Mucosa of descending colon (tissue), 3 donors: Measurements from ENCODE around the gene POU2F1. TPM values are rescaled to one million over a fixed set of nuclear protein-coding genes. Genes with fewer than 3 reads are reported as not detected.

Experiments
- ATAC-seq: fragments of 200-7000 bp; cut with Tn5 transposase; one replicate; pipeline ENCODE4 v1.9.1; 2020; ENCODE audit warnings: mild to moderate bottlenecking, moderate library complexity
- DNase-seq, 3 donors: peaks; one replicate each; pipeline ENCODE4 v3.0.0-alpha.2; 2020
- H3K36me3 ChIP-seq: fragments of 200-600 bp; one replicate; pipeline ENCODE4 v1.8.0; 2021; ENCODE audit warnings: low read depth, mild to moderate bottlenecking
- H3K4me1 ChIP-seq: fragments of 200-600 bp; one replicate; pipeline ENCODE4 v1.8.0; 2021; ENCODE audit warnings: low read depth, mild to moderate bottlenecking
- H3K4me3 ChIP-seq: fragments of 200-600 bp; one replicate; pipeline ENCODE4 v1.8.0; 2021; ENCODE audit warnings: mild to moderate bottlenecking
- H3K9me3 ChIP-seq: fragments of 200-600 bp; one replicate; pipeline ENCODE4 v1.8.0; 2021; ENCODE audit warnings: mild to moderate bottlenecking
- intact Hi-C, 2 donors: fragments of 100-400 bp; cut with DNase I in 1 of 2; cut with micrococcal nuclease in 1 of 2; formaldehyde crosslinking; loops; one replicate each; pipeline versions ENCODE4 v1.11.0 to v1.11.1; 2022; cut with DNase I, micrococcal nuclease
- total RNA-seq, 3 donors: library from RNA; stranded (reverse); fragmentation: NEBNext Ultra II Directional in 2 of 3; extraction: Animal tissue kit (Norgen Biotek cat#: 25700) in 2 of 3; gene quantifications; one replicate each; pipeline versions ENCODE4 v1.2.1 to v1.2.4, GENCODE V29; 2021 to 2023
- TF ChIP-seq, protein P1 (sequence below): fragments of 200-600 bp; IDR thresholded peaks from one replicate; pipeline ENCODE4 v1.8.0; 2022; ENCODE audit warnings: antibody characterized with exemption, mild to moderate bottlenecking
- donor health status: DM: no; HTN: no; CAD: no; lungs with moderate emphysema.
- donor health status: DM: no; HTN: no; CAD: no.
- donor health status: DM: no; HTN: yes; CAD: no.

POU2F1 gene
- total RNA-seq, 3 donors from 2014 or later, result 16.9 to 18.5 (median 18.0) TPM

DNA sequence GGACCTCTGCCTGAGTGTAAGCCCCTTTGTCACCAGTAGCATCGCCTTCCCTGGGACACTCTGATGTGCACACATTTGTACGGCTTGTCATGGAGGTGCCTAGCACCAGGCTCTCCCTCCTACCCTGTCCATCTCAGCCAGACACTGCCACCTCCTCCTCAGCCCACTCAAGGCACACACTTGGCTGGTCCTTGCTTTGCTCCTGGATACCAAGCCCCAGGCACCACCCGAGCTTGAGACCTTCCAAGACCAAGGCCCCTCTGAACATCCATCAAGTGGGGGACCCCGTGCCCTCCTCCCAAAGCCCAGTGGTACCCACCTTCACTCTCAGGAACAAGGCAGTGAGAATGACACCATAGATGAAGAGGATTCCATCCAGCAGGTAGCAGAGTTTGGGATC lies 219.7 kb downstream of the POU2F1 start:
- ATAC-seq, result no peak
- Histone ChIP-seq H3K9me3 (no peaks in the 10 kb centered on the region), H3K4me1 (peaks cover 17% of the 10 kb centered on the region), H3K36me3 (no peaks in the 10 kb centered on the region), H3K4me3 (no peak overlapping the region)
- TF ChIP-seq, protein P1, sequence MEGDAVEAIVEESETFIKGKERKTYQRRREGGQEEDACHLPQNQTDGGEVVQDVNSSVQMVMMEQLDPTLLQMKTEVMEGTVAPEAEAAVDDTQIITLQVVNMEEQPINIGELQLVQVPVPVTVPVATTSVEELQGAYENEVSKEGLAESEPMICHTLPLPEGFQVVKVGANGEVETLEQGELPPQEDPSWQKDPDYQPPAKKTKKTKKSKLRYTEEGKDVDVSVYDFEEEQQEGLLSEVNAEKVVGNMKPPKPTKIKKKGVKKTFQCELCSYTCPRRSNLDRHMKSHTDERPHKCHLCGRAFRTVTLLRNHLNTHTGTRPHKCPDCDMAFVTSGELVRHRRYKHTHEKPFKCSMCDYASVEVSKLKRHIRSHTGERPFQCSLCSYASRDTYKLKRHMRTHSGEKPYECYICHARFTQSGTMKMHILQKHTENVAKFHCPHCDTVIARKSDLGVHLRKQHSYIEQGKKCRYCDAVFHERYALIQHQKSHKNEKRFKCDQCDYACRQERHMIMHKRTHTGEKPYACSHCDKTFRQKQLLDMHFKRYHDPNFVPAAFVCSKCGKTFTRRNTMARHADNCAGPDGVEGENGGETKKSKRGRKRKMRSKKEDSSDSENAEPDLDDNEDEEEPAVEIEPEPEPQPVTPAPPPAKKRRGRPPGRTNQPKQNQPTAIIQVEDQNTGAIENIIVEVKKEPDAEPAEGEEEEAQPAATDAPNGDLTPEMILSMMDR, result no peak
- intact Hi-C loops, result loop anchor here in 1 of 2 donors (5.0 kb wide), 1 partner anchor 373 kb away; no protein-coding TSS in a partner anchor
- DNase-seq, result no peak

- H3K4me1 ChIP-seq, result peaks cover 17% of the 10 kb centered on the region
- no peak overlapping the region for H3K4me3 ChIP-seq
- H3K36me3 ChIP-seq, result no peaks in the 10 kb centered on the region
- TF ChIP-seq, protein P1, result no peak
- intact Hi-C loops, result loop anchor here in 1 of 2 donors (5.0 kb wide), 1 partner anchor 373 kb away; no protein-coding TSS in a partner anchor
- ATAC-seq (no peak), DNase-seq (no peak)
- no peaks in the 10 kb centered on the region for H3K9me3 ChIP-seq
These were observed 220.1 kb downstream of the POU2F1 start for GRCh38 chr1:167440776-167441175.

- TF ChIP-seq, protein P1, result no peak
- peaks cover 17% of the 10 kb centered on the region for H3K4me1 ChIP-seq
- intact Hi-C loops, result loop anchor here in 1 of 2 donors (5.0 kb wide), 1 partner anchor 374 kb away; no protein-coding TSS in a partner anchor
These were observed 220.5 kb downstream of the POU2F1 start for GRCh38 chr1:167441222-167441621.

DNA sequence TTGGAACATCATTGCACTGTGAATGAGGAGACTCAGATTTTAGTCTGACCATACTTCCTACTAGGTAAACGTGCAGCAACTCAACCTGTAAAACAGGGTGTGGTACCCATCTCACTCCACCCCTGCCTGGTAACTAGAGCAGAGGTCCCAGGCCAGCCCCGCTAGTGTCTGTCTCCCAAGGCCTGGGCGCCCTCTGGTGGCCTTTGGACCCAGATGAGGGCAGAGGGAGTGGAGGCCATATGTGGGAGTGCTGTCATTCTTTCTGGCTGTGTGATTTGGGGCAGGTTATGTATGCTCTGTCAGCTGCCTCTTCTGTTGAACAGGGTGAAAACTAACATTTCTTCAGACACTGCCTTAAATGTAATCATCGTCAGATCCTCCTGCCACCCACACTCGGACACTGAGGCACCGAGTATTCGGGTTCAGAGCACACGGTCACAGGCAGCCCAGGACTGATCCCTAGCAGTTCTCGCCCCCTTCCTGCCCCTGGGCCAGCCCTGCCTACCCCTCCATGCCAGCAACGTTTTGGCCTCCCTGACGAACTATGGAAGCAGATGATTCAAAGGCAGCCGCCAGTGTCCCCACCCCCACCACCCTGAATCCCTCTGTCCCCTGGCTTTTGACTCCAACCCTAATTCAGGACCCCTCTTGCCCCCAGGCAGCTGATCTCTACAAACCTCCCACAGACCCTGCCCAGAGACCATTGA lies 221.6 kb downstream of the POU2F1 start:
- TF ChIP-seq, protein P1, result peak; percentile 63
- H3K36me3 ChIP-seq, result no peaks in the 10 kb centered on the region
- ATAC-seq, result peak; percentile 99
- no peak overlapping the region for H3K4me3 ChIP-seq
- H3K9me3 ChIP-seq, result no peaks in the 10 kb centered on the region
- intact Hi-C loops, result loop anchor here in 1 of 2 donors (5.0 kb wide), 1 partner anchor 375 kb away; no protein-coding TSS in a partner anchor
- DNase-seq, result peak; percentile 95 to 98 (median 98)
- H3K4me1 ChIP-seq, result peaks cover 18% of the 10 kb centered on the region

More at GRCh38 chr1:167441222-167441621, 220.5 kb downstream of the POU2F1 start:
- H3K36me3 ChIP-seq, result no peaks in the 10 kb centered on the region
- H3K9me3 ChIP-seq, result no peaks in the 10 kb centered on the region
- DNase-seq (no peak), ATAC-seq (peak; percentile 19)
- H3K4me3 ChIP-seq, result no peak overlapping the region

DNA sequence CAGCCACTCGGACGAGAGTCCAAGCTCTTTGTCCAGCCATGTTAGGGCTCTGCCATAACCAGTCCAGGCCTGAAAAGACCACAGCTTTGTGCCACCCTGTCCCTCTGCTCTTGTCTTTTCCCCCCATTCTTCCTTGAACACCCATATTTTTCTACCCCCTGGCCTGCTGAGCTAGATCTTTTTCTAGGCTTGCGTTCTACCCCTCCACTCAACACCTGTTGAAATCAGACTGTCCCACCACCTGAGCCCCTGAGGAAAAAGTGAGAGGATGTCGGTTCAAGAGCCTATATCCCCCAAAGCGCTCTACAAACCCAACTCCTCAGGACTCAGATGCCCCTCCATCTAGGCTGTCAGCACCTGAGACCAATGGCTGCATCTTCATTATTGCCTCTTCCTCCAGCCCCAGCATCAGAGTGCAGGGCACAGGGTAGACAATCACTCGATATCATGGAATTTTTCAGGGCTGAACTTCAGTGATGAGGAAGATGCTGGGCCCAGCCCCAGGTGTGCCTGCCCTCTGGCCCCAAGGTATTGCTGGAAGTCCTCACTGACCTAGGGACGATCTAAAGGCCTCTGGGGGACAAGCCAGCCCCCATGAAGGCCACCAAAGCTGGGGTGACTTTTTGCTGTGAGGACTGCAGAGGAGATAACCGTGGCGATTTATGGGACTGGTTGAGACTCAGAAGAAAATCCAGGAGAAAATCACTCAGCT lies 222.3 kb downstream of the POU2F1 start:
- peaks cover 20% of the 10 kb centered on the region for H3K4me1 ChIP-seq
- no peak overlapping the region for H3K4me3 ChIP-seq
- ATAC-seq, result no peak
- intact Hi-C loops, result loop anchor here in 1 of 2 donors (5.0 kb wide), 1 partner anchor 376 kb away; no protein-coding TSS in a partner anchor
- H3K9me3 ChIP-seq, result no peaks in the 10 kb centered on the region
- no peaks in the 10 kb centered on the region for H3K36me3 ChIP-seq
- no peak for DNase-seq
- TF ChIP-seq, protein P1, result no peak
